HG03520 (cell line): ENCODE measurements around the gene MDK.
"Not testable (repeated sequence)": the region's sequence is repeated elsewhere in the genome, so short reads cannot be mapped to it uniquely, and the experiment has no call there.

Experiments
- ATAC-seq: cut with Tn5 transposase; IDR thresholded peaks from one replicate; pipeline ENCODE4 v1.9.1; 2021; ENCODE audit warnings: mild to moderate bottlenecking, moderate library complexity; ENCODE audit not compliant: unreplicated experiment

Gene MDK

GRCh38 chr11:46367244-46367915 lies 14.1 kb upstream of the MDK start:
- ATAC-seq, result no peak

- ATAC-seq, result no peak
Measured at GRCh38 chr11:46367916-46368267, 13.6 kb upstream of the MDK start.

- no peak for ATAC-seq
Measured at GRCh38 chr11:46369458-46370152, 11.9 kb upstream of the MDK start.

- no peak for ATAC-seq
Measured at GRCh38 chr11:46370253-46370652, 11.2 kb upstream of the MDK start.

- not testable (repeated sequence) for ATAC-seq
Measured at GRCh38 chr11:46371262-46371661, 10.2 kb upstream of the MDK start.

- ATAC-seq, result no peak
Measured at GRCh38 chr11:46372086-46372485, 9.4 kb upstream of the MDK start.

- not testable (repeated sequence) for ATAC-seq
Measured at GRCh38 chr11:46372501-46372900, 9.0 kb upstream of the MDK start.

GRCh38 chr11:46373787-46374740 lies 7.4 kb upstream of the MDK start:
- no peak for ATAC-seq

GRCh38 chr11:46374815-46375214 lies 6.7 kb upstream of the MDK start:
- no peak for ATAC-seq

- no peak for ATAC-seq
Measured at GRCh38 chr11:46375392-46376101, 5.9 kb upstream of the MDK start.

- no peak for ATAC-seq
Measured at GRCh38 chr11:46376258-46377050, 5.0 kb upstream of the MDK start.

GRCh38 chr11:46377290-46377689 lies 4.2 kb upstream of the MDK start:
- no peak for ATAC-seq

GRCh38 chr11:46377831-46378230 lies 3.6 kb upstream of the MDK start:
- no peak for ATAC-seq

- no peak for ATAC-seq
Measured at GRCh38 chr11:46378296-46378695, 3.2 kb upstream of the MDK start.

- ATAC-seq, result no peak
Measured at GRCh38 chr11:46378811-46379481, 2.5 kb upstream of the MDK start.

- not testable (repeated sequence) for ATAC-seq
Measured at GRCh38 chr11:46379482-46380293, 1.8 kb upstream of the MDK start.

GRCh38 chr11:46380340-46381047 lies 975 bp upstream of the MDK start:
- ATAC-seq, result no peak
